ENCODE results near the gene AUTS2.
"Not testable (repeated sequence)": the region's sequence is repeated elsewhere in the genome, so short reads cannot be mapped to it uniquely, and the experiment has no call there.

The AUTS2 gene

GRCh38 chr7:69761290-69761922 lies 163.1 kb downstream of the AUTS2 start:
- no peak for DNase-seq

- no peak for DNase-seq
Measured at GRCh38 chr7:69762821-69763352, 164.6 kb downstream of the AUTS2 start.

- DNase-seq, result no peak
Measured at GRCh38 chr7:69763513-69763912, 165.2 kb downstream of the AUTS2 start.

- DNase-seq, result no peak
Measured at GRCh38 chr7:69764147-69764546, 165.9 kb downstream of the AUTS2 start.

- no peak for DNase-seq
Measured at GRCh38 chr7:69764681-69765080, 166.4 kb downstream of the AUTS2 start.

GRCh38 chr7:69765879-69766278 lies 167.6 kb downstream of the AUTS2 start:
- DNase-seq, result peak in 2 of 4 experiments; percentile 6 to 26

- DNase-seq, result no peak
Measured at GRCh38 chr7:69768986-69769595, 170.8 kb downstream of the AUTS2 start.

GRCh38 chr7:69769826-69770225 lies 171.6 kb downstream of the AUTS2 start:
- no peak for DNase-seq

- DNase-seq, result no peak
Measured at GRCh38 chr7:69770613-69771012, 172.3 kb downstream of the AUTS2 start.

- no peak for DNase-seq
Measured at GRCh38 chr7:69772718-69773436, 174.6 kb downstream of the AUTS2 start.

GRCh38 chr7:69773535-69774225 lies 175.4 kb downstream of the AUTS2 start:
- no peak for DNase-seq

GRCh38 chr7:69775231-69775771 lies 177.0 kb downstream of the AUTS2 start:
- DNase-seq, result no peak

GRCh38 chr7:69776611-69777010 lies 178.3 kb downstream of the AUTS2 start:
- DNase-seq, result no peak

GRCh38 chr7:69778138-69778537 lies 179.9 kb downstream of the AUTS2 start:
- DNase-seq, result no peak

GRCh38 chr7:69780379-69780778 lies 182.1 kb downstream of the AUTS2 start:
- no peak for DNase-seq

- DNase-seq, result no peak
Measured at GRCh38 chr7:69781412-69781846, 183.2 kb downstream of the AUTS2 start.

- no peak for DNase-seq
Measured at GRCh38 chr7:69782917-69783684, 184.8 kb downstream of the AUTS2 start.

- DNase-seq, result not testable (repeated sequence)
Measured at GRCh38 chr7:69786130-69786529, 187.9 kb downstream of the AUTS2 start.

- DNase-seq, result no peak
Measured at GRCh38 chr7:69786730-69787395, 188.6 kb downstream of the AUTS2 start.

- DNase-seq, result no peak
Measured at GRCh38 chr7:69787736-69788431, 189.6 kb downstream of the AUTS2 start.

- no peak for DNase-seq
Measured at GRCh38 chr7:69789563-69789962, 191.3 kb downstream of the AUTS2 start.
